ENCODE data around the gene NMS.

DNA sequence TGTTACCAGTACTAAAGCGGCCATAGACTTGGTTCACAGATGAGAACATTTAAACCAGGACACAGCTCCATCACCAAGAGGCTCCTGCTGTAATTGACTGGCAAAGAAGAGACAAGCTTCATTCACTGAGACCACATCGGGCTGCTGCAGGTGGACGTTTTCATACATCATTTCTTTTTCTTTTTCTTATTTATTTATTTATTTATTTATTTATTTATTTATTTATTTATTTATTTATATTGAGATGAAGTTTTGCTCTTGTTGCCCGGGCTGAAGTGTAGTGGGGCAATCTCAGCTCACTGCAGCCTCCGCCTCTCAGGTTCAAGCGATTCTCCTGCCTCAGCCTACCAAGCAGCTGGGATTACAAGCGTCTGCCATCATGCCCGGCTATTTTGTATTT, 58.9 kb downstream of the NMS start:
- TF ChIP-seq JUN (CRISPR knock-in tag; IDR thresholded peaks at IDR 0.05): no peak
- no peak for TF ChIP-seq EZH2 (conservative IDR thresholded peaks at IDR 0.05; ENCODE audit: low read depth, low read length)
- TF ChIP-seq ZBTB21 (CRISPR knock-in tag; IDR thresholded peaks at IDR 0.05): no peak
- TF ChIP-seq, protein P1, sequence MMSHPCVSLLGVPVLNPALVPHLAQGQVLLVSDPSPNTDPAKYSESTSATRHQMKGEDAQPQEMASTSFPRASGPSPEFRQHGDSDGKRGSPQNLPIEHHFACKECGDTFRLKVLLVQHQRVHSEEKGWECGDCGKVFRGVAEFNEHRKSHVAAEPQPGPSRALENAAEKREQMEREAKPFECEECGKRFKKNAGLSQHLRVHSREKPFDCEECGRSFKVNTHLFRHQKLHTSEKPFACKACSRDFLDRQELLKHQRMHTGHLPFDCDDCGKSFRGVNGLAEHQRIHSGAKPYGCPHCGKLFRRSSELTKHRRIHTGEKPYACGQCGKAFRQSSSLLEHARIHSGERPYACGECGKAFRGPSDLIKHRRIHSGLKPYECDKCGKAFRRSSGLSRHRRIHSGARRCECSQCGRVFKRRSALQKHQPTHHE (CRISPR knock-in tag; IDR thresholded peaks at IDR 0.05; ENCODE audit: borderline replicate concordance): no peak
- TF ChIP-seq ZNF660 (CRISPR knock-in tag; IDR thresholded peaks at IDR 0.05; ENCODE audit: borderline replicate concordance, low read depth): no peak
- no peak for TF ChIP-seq ZNF615 (CRISPR knock-in tag; IDR thresholded peaks at IDR 0.05; ENCODE audit: borderline replicate concordance)
- TF ChIP-seq ZNF282 (IDR thresholded peaks at IDR 0.05; ENCODE audit: partially characterized antibody): no peak
- TF ChIP-seq CREB1 (IDR thresholded peaks at IDR 0.05): no peak
- TF ChIP-seq CREB1 (CRISPR knock-in tag; IDR thresholded peaks at IDR 0.05): no peak
- TF ChIP-seq ZNF747 (CRISPR knock-in tag; IDR thresholded peaks at IDR 0.05; ENCODE audit: borderline replicate concordance): no peak
